Measurements from ENCODE around the gene CFAP410.

Gene CFAP410

GRCh38 chr21:44297525-44298290 is 41.5 kb downstream of the CFAP410 start:
- H3K27ac ChIP-seq (replicated peaks): peak overlapping the region; percentile 49
- peak; percentile 70 to 88 for DNase-seq (ENCODE audit: low read depth in 1 of 2, low spot score in 1 of 2)
- no peak overlapping the region for H3K4me3 ChIP-seq (replicated peaks; ENCODE audit: insufficient read depth, low read length)
- TF ChIP-seq, protein P1, sequence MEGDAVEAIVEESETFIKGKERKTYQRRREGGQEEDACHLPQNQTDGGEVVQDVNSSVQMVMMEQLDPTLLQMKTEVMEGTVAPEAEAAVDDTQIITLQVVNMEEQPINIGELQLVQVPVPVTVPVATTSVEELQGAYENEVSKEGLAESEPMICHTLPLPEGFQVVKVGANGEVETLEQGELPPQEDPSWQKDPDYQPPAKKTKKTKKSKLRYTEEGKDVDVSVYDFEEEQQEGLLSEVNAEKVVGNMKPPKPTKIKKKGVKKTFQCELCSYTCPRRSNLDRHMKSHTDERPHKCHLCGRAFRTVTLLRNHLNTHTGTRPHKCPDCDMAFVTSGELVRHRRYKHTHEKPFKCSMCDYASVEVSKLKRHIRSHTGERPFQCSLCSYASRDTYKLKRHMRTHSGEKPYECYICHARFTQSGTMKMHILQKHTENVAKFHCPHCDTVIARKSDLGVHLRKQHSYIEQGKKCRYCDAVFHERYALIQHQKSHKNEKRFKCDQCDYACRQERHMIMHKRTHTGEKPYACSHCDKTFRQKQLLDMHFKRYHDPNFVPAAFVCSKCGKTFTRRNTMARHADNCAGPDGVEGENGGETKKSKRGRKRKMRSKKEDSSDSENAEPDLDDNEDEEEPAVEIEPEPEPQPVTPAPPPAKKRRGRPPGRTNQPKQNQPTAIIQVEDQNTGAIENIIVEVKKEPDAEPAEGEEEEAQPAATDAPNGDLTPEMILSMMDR (IDR thresholded peaks at IDR 0.05; ENCODE audit: insufficient read depth, low read length): peak; percentile 86
- TF ChIP-seq REST (IDR thresholded peaks at IDR 0.05; ENCODE audit: insufficient replicate concordance, low read depth): no peak
- H3K27me3 ChIP-seq (ENCODE audit: insufficient read depth, poor library complexity, severe bottlenecking): no peaks in the 10 kb centered on the region

GRCh38 chr21:44296916-44297315 is 42.3 kb downstream of the CFAP410 start:
- Histone ChIP-seq H3K27me3 (ENCODE audit: insufficient read depth, poor library complexity, severe bottlenecking) (no peaks in the 10 kb centered on the region), H3K4me3 (replicated peaks; ENCODE audit: insufficient read depth, low read length) (no peak overlapping the region), H3K27ac (replicated peaks) (no peak overlapping the region)
- no peak for TF ChIP-seq POLR2AphosphoS5 (IDR thresholded peaks at IDR 0.05; ENCODE audit: low read depth)
- TF ChIP-seq REST (IDR thresholded peaks at IDR 0.05; ENCODE audit: insufficient replicate concordance, low read depth): no peak
- TF ChIP-seq SPI1 (IDR thresholded peaks at IDR 0.05; ENCODE audit: borderline replicate concordance, low read depth): no peak
- TF ChIP-seq, protein P1 (IDR thresholded peaks at IDR 0.05; ENCODE audit: insufficient read depth, low read length): no peak
- DNase-seq (ENCODE audit: low read depth in 1 of 2, low spot score in 1 of 2): no peak

DNA sequence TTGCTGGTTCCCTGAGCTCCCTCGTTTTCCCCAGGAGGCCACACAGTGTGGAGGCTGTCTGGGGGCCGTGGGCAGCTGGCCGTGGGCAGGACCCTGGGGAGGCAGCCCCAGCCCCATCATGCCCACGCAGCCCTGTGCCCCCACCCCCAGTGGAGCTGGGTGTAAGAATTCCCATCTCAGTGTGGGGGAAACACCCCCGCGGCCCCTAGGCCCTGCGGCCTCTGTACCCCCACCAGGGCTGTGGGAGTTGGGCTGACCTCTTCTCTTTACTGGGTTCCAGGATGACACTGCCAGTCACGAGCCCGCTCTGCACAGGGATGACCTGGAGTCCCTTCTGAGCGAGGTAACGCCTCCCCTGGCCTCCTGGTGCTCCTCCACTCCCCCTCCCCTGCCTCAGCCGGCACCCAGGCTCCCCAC is 43.1 kb downstream of the CFAP410 start:
- no peak for DNase-seq (ENCODE audit: low read depth in 1 of 2, low spot score in 1 of 2)

More for the DNA sequence above, 43.1 kb downstream of the CFAP410 start:
- H3K27ac ChIP-seq (replicated peaks): no peak overlapping the region
- TF ChIP-seq GABPA (IDR thresholded peaks at IDR 0.05; ENCODE audit: low read depth) (no peak), REST (IDR thresholded peaks at IDR 0.05; ENCODE audit: insufficient replicate concordance, low read depth) (no peak)
- H3K27me3 ChIP-seq (ENCODE audit: insufficient read depth, poor library complexity, severe bottlenecking): no peaks in the 10 kb centered on the region
- no peak overlapping the region for H3K4me3 ChIP-seq (replicated peaks; ENCODE audit: insufficient read depth, low read length)

All from HL-60 (cell line).